ENCODE data around the gene FAF2.

Gene FAF2

GRCh38 chr5:176533894-176534611 lies 85.9 kb downstream of the FAF2 start:
- Histone ChIP-seq H3K36me3 (ENCODE audit: control insufficient read depth, insufficient read depth, low read length) (peaks cover 55% of the 10 kb centered on the region), H3K27me3 (ENCODE audit: control insufficient read depth, insufficient read depth, low read length) (no peaks in the 10 kb centered on the region), H3K4me1 (ENCODE audit: control insufficient read depth, insufficient read depth, low read length) (peaks cover 23% of the 10 kb centered on the region), H3K9ac (ENCODE audit: low read length) (peak overlapping the region; percentile 7), H3K9me3 (ENCODE audit: control insufficient read depth, insufficient read depth, low read depth, low read length) (no peaks in the 10 kb centered on the region), H3K4me3 (ENCODE audit: low read depth, low read length) (peak overlapping the region; percentile 96; the same call in 1 of the 2 replicates), H3K27ac (ENCODE audit: low read depth, low read length) (no peak overlapping the region)

- no peak overlapping the region for H3K27ac ChIP-seq (ENCODE audit: low read depth, low read length)
- no peaks in the 10 kb centered on the region for H3K9me3 ChIP-seq (ENCODE audit: control insufficient read depth, insufficient read depth, low read depth, low read length)
- H3K4me1 ChIP-seq (ENCODE audit: control insufficient read depth, insufficient read depth, low read length) = peaks cover 23% of the 10 kb centered on the region
- H3K27me3 ChIP-seq (ENCODE audit: control insufficient read depth, insufficient read depth, low read length) = no peaks in the 10 kb centered on the region
- peak overlapping the region; percentile 96; the same call in 1 of the 2 replicates for H3K4me3 ChIP-seq (ENCODE audit: low read depth, low read length)
- H3K9ac ChIP-seq (ENCODE audit: low read length) = peak overlapping the region; percentile 7
- H3K36me3 ChIP-seq (ENCODE audit: control insufficient read depth, insufficient read depth, low read length) = peaks cover 49% of the 10 kb centered on the region
Observed at GRCh38 chr5:176534640-176535039, 86.5 kb downstream of the FAF2 start.

DNA sequence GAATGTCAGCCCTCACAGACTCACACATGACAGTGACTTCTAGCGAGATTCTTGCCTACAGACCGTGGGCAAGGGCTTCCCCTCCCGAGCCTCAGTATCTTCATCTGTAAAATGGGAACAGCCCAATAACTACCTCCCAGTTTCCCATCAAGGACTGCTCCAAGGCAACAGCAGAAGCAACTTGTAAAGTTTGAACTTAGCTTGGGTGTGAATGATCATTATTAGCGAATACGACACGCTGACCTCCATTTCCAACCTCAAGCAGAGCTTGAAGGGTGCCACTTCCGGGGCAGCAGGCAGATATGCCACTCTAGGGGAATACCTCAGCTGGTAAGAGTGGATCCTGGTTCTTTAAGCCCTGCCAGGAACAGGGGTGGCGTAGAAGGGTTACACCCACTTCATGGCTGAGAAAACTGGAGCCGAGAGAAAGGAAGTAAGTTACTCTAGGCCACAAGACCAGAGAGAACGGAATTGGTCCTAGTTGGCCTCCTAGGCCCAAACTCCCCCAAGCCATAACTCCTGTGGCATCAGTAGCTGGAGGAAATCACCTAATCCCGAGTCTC lies 87.0 kb downstream of the FAF2 start:
- Histone ChIP-seq H3K4me3 (ENCODE audit: low read depth, low read length) (peak overlapping the region; percentile 96), H3K9ac (ENCODE audit: low read length) (peak overlapping the region; percentile 97), H3K4me1 (ENCODE audit: control insufficient read depth, insufficient read depth, low read length) (peaks cover 24% of the 10 kb centered on the region), H3K9me3 (ENCODE audit: control insufficient read depth, insufficient read depth, low read depth, low read length) (no peaks in the 10 kb centered on the region), H3K27me3 (ENCODE audit: control insufficient read depth, insufficient read depth, low read length) (no peaks in the 10 kb centered on the region), H3K36me3 (ENCODE audit: control insufficient read depth, insufficient read depth, low read length) (peaks cover 47% of the 10 kb centered on the region), H3K27ac (ENCODE audit: low read depth, low read length) (peak overlapping the region; percentile 99)

GRCh38 chr5:176535664-176536131 lies 87.5 kb downstream of the FAF2 start:
- H3K4me3 ChIP-seq (ENCODE audit: low read depth, low read length) = peak overlapping the region; percentile 96
- no peaks in the 10 kb centered on the region for H3K27me3 ChIP-seq (ENCODE audit: control insufficient read depth, insufficient read depth, low read length)
- H3K27ac ChIP-seq (ENCODE audit: low read depth, low read length) = peak overlapping the region; percentile 99
- peaks cover 42% of the 10 kb centered on the region for H3K36me3 ChIP-seq (ENCODE audit: control insufficient read depth, insufficient read depth, low read length)
- H3K4me1 ChIP-seq (ENCODE audit: control insufficient read depth, insufficient read depth, low read length) = peaks cover 29% of the 10 kb centered on the region
- H3K9me3 ChIP-seq (ENCODE audit: control insufficient read depth, insufficient read depth, low read depth, low read length) = no peaks in the 10 kb centered on the region
- H3K9ac ChIP-seq (ENCODE audit: low read length) = peak overlapping the region; percentile 97

DNA sequence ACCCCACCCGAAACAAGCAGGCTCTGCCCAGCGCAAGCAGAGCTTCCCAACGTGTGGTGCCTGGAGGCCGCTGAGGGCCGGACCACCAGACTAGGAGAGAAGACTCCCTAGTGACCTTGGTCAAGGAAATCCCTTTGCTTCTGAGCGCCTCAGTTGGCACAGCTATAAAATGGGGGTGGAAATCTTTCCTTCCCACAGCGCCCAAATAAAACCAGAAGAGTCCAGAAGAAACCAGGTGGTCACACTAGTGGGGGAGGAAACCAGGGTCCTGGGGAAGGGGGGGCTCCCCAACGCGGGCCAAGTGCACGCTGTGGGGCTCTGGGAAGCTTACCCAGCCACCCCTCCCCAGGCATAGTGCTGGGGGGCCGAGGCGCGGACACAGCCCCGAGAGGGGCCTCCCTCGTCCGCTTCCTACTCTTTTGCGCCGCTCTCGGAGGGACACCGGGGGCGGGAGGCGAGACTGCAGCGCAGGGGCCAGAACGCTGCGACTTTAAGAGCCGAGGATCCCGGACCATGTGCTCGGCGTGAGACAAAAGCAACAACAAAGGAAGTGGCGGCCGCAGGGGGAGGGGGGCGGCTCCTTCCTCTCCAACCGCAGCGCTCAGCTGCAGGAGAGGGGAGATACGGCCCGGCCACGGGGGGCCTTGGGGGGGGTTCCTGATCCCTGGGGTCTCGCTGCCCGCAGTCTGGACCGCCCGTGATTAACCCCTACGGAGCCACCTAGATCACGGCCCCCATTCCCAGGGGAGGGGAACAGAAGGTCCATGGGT lies 88.1 kb downstream of the FAF2 start:
- Histone ChIP-seq H3K4me1 (ENCODE audit: control insufficient read depth, insufficient read depth, low read length) (peaks cover 35% of the 10 kb centered on the region), H3K36me3 (ENCODE audit: control insufficient read depth, insufficient read depth, low read length) (peaks cover 36% of the 10 kb centered on the region), H3K9ac (ENCODE audit: low read length) (peak overlapping the region; percentile 97), H3K9me3 (ENCODE audit: control insufficient read depth, insufficient read depth, low read depth, low read length) (no peaks in the 10 kb centered on the region), H3K27me3 (ENCODE audit: control insufficient read depth, insufficient read depth, low read length) (no peaks in the 10 kb centered on the region), H3K27ac (ENCODE audit: low read depth, low read length) (peak overlapping the region; percentile 99), H3K4me3 (ENCODE audit: low read depth, low read length) (peak overlapping the region; percentile 96)

- peak within 1 kb of the TSS; percentile 97 for H3K9ac ChIP-seq (ENCODE audit: low read length)
- H3K4me3 ChIP-seq (ENCODE audit: low read depth, low read length) = peak within 1 kb of the TSS; percentile 96
- no peaks in the 10 kb centered on the region for H3K27me3 ChIP-seq (ENCODE audit: control insufficient read depth, insufficient read depth, low read length)
- peaks cover 29% of the 10 kb centered on the region for H3K36me3 ChIP-seq (ENCODE audit: control insufficient read depth, insufficient read depth, low read length)
- no peaks in the 10 kb centered on the region for H3K9me3 ChIP-seq (ENCODE audit: control insufficient read depth, insufficient read depth, low read depth, low read length)
- peaks cover 41% of the 10 kb centered on the region for H3K4me1 ChIP-seq (ENCODE audit: control insufficient read depth, insufficient read depth, low read length)
- H3K27ac ChIP-seq (ENCODE audit: low read depth, low read length) = peak within 1 kb of the TSS; percentile 99
Observed at GRCh38 chr5:176536902-176537553, 88.8 kb downstream of the FAF2 start, which contains the start of gene RNF44. Gene RNF44, minus strand, starts transcription at chr5:176537402. Its CDS starts 4,930 bp downstream, at chr5:176532472.

DNA sequence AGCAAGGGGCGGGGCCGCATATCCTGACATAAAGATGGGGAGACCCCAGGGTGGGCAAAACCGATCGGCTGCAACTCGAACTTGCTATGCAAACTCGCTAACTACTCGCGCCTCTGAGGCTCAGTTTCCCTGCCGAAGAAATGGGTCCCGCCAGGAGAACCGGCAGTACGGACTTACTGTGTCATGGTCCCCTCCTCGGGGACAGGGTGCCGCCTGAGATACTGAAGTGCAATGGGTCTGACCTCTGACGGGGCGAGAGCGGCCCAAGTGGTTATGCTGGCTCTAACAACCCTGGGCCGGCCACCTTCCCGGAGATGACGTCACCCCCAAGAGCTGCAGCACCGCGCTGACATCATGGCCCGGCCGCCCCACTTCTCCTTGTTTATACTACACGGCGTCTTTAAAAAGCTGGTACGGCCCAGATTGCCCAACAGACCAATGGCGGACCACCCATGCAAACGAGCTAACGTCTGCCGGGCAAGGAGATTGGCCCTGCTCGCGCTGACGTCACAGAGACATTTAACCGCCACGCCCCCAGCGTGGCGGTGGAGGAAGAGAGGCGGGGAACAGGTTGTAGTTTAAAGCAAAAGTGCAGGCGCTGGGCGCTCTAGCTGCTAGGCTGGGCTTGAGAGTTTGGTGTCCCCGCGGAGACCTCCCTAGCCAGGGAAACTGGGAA lies 89.5 kb downstream of the FAF2 start:
- Histone ChIP-seq H3K36me3 (ENCODE audit: control insufficient read depth, insufficient read depth, low read length) (peaks cover 27% of the 10 kb centered on the region), H3K4me3 (ENCODE audit: low read depth, low read length) (peak overlapping the region; percentile 96), H3K9me3 (ENCODE audit: control insufficient read depth, insufficient read depth, low read depth, low read length) (no peaks in the 10 kb centered on the region), H3K27ac (ENCODE audit: low read depth, low read length) (peak overlapping the region; percentile 99), H3K4me1 (ENCODE audit: control insufficient read depth, insufficient read depth, low read length) (peaks cover 43% of the 10 kb centered on the region), H3K27me3 (ENCODE audit: control insufficient read depth, insufficient read depth, low read length) (no peaks in the 10 kb centered on the region), H3K9ac (ENCODE audit: low read length) (peak overlapping the region; percentile 97)

DNA sequence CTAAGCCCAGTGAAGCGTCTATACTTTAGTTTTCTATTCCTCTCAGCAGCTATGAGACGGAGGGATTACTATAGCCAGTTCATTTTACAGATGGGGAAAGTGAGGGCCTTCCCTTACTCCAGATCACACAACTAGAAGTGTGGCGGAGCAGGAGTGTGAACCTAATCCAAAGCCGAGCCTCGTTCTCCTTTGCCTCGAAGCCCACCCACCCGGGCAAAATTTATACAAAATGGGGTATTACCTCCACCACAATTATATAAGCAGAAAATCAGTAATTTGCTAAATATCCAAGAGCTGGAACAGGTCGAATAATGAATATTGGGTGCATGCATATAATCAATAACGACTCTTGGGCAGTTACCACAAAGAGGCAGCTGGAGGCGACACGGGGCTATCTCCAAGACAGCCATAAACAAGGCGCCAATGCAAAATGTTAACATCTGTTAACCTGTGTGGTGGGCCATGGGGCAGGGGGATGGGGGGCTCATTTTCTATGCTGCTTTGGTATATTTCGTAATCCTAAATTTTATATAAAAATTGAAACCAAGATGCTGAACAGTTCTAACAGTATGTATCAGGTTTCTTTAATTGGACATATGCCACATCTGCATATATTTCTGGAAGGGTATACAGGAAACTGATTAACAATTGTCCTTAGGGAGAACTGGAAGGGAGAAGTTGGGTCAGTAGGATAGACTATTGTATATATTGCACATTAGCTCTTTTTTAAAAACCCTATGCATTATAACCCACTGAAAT lies 90.2 kb downstream of the FAF2 start:
- H3K27me3 ChIP-seq (ENCODE audit: control insufficient read depth, insufficient read depth, low read length) = no peaks in the 10 kb centered on the region
- peak overlapping the region; percentile 24; the same call in 1 of the 2 replicates for H3K27ac ChIP-seq (ENCODE audit: low read depth, low read length)
- H3K4me1 ChIP-seq (ENCODE audit: control insufficient read depth, insufficient read depth, low read length) = peaks cover 43% of the 10 kb centered on the region
- peak overlapping the region; percentile 21 for H3K9ac ChIP-seq (ENCODE audit: low read length)
- H3K4me3 ChIP-seq (ENCODE audit: low read depth, low read length) = peak overlapping the region; percentile 96
- H3K36me3 ChIP-seq (ENCODE audit: control insufficient read depth, insufficient read depth, low read length) = peaks cover 20% of the 10 kb centered on the region
- H3K9me3 ChIP-seq (ENCODE audit: control insufficient read depth, insufficient read depth, low read depth, low read length) = no peaks in the 10 kb centered on the region

DNA sequence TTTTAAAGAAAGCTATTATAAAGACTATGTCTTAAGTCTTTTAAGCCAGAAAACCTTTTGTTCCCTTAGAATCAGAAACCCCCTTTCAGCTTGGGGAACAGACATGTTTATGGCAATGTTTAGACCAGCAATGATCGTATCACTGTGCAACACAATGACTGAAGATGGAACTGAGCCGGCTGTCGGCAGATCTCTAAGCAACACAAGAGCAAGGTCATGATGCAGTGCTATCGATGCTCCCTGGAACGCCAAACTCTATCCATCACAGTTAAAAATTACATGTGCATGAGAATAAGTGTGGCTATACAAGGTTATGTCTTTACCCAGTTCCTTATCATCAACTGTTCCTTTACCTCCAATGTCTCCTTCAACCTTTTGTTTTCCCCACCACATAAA lies 90.8 kb downstream of the FAF2 start:
- no peaks in the 10 kb centered on the region for H3K27me3 ChIP-seq (ENCODE audit: control insufficient read depth, insufficient read depth, low read length)
- H3K27ac ChIP-seq (ENCODE audit: low read depth, low read length) = no peak overlapping the region
- no peak overlapping the region for H3K4me3 ChIP-seq (ENCODE audit: low read depth, low read length)
- H3K4me1 ChIP-seq (ENCODE audit: control insufficient read depth, insufficient read depth, low read length) = peaks cover 37% of the 10 kb centered on the region
- no peaks in the 10 kb centered on the region for H3K9me3 ChIP-seq (ENCODE audit: control insufficient read depth, insufficient read depth, low read depth, low read length)
- no peak overlapping the region for H3K9ac ChIP-seq (ENCODE audit: low read length)
- peaks cover 15% of the 10 kb centered on the region for H3K36me3 ChIP-seq (ENCODE audit: control insufficient read depth, insufficient read depth, low read length)

DNA sequence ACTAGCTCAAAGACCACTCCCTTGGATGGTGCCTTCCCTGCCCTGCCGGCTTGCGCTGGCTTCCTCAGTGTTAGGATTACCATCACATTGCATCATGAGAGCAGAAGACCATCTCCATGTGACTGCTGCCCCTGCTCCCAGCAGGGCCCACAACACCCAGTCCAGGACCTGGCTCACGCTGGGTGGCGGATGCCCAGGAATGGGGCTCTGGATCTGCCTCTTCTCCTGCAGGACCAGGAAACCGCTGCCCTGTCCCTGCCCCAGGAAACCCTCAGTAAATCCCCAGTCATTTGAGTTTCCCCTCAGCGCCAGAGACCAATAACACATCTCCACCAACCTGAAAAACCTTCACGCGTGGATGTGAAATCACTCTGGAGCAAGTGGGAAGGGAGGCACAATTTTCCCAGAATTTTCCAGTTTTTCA lies 92.3 kb downstream of the FAF2 start:
- Histone ChIP-seq H3K36me3 (ENCODE audit: control insufficient read depth, insufficient read depth, low read length) (peaks cover under 1% of the 10 kb centered on the region; the same call in 1 of the 2 replicates), H3K9me3 (ENCODE audit: control insufficient read depth, insufficient read depth, low read depth, low read length) (no peaks in the 10 kb centered on the region), H3K9ac (ENCODE audit: low read length) (no peak overlapping the region), H3K27ac (ENCODE audit: low read depth, low read length) (no peak overlapping the region), H3K4me1 (ENCODE audit: control insufficient read depth, insufficient read depth, low read length) (peaks cover 22% of the 10 kb centered on the region), H3K27me3 (ENCODE audit: control insufficient read depth, insufficient read depth, low read length) (no peaks in the 10 kb centered on the region), H3K4me3 (ENCODE audit: low read depth, low read length) (no peak overlapping the region)
